ENCODE data around the gene NAV3. TPM values are rescaled to one million over a fixed set of nuclear protein-coding genes. Genes with fewer than 3 reads are reported as not detected.

The NAV3 gene
- total and polyA plus RNA-seq, 2 experiments from 2014 or later, result 4.0 to 12.0 TPM

DNA sequence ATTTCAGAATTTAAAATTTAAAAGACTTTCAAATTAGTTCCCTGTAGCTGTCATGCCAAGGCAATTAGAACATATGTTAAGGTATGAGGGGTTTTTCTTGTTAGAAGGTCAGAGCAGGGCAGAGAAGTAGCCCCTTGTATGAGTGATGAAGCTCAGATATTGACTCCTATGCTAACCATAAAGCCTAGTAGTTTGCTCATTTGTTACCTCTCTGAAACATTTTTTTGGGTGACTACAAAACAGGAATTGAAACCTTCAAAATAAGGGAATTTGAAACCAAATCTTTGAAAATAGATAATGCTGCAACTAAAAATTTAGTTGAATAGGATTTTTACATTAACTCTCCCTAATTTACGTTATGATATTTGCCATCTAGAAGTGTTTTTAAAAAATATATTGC lies 333.5 kb downstream of the NAV3 start (continued):
- TF ChIP-seq, protein P1, sequence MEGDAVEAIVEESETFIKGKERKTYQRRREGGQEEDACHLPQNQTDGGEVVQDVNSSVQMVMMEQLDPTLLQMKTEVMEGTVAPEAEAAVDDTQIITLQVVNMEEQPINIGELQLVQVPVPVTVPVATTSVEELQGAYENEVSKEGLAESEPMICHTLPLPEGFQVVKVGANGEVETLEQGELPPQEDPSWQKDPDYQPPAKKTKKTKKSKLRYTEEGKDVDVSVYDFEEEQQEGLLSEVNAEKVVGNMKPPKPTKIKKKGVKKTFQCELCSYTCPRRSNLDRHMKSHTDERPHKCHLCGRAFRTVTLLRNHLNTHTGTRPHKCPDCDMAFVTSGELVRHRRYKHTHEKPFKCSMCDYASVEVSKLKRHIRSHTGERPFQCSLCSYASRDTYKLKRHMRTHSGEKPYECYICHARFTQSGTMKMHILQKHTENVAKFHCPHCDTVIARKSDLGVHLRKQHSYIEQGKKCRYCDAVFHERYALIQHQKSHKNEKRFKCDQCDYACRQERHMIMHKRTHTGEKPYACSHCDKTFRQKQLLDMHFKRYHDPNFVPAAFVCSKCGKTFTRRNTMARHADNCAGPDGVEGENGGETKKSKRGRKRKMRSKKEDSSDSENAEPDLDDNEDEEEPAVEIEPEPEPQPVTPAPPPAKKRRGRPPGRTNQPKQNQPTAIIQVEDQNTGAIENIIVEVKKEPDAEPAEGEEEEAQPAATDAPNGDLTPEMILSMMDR (conservative IDR thresholded peaks at IDR 0.05; ENCODE audit: low read depth in 2 of 2), result no peak
- TF ChIP-seq EZH2 (IDR thresholded peaks at IDR 0.05; ENCODE audit: low read depth, unreplicated experiment) (no peak), CREB1 (CRISPR knock-in tag; IDR thresholded peaks at IDR 0.05; ENCODE audit: low read depth) (no peak), JUNB (IDR thresholded peaks at IDR 0.05; ENCODE audit: unreplicated experiment) (no peak), ZNF114 (CRISPR knock-in tag; IDR thresholded peaks at IDR 0.05) (no peak)
- TF ChIP-seq, protein P2, sequence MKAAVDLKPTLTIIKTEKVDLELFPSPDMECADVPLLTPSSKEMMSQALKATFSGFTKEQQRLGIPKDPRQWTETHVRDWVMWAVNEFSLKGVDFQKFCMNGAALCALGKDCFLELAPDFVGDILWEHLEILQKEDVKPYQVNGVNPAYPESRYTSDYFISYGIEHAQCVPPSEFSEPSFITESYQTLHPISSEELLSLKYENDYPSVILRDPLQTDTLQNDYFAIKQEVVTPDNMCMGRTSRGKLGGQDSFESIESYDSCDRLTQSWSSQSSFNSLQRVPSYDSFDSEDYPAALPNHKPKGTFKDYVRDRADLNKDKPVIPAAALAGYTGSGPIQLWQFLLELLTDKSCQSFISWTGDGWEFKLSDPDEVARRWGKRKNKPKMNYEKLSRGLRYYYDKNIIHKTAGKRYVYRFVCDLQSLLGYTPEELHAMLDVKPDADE (IDR thresholded peaks at IDR 0.05), result no peak
- TF ChIP-seq, protein P3, sequence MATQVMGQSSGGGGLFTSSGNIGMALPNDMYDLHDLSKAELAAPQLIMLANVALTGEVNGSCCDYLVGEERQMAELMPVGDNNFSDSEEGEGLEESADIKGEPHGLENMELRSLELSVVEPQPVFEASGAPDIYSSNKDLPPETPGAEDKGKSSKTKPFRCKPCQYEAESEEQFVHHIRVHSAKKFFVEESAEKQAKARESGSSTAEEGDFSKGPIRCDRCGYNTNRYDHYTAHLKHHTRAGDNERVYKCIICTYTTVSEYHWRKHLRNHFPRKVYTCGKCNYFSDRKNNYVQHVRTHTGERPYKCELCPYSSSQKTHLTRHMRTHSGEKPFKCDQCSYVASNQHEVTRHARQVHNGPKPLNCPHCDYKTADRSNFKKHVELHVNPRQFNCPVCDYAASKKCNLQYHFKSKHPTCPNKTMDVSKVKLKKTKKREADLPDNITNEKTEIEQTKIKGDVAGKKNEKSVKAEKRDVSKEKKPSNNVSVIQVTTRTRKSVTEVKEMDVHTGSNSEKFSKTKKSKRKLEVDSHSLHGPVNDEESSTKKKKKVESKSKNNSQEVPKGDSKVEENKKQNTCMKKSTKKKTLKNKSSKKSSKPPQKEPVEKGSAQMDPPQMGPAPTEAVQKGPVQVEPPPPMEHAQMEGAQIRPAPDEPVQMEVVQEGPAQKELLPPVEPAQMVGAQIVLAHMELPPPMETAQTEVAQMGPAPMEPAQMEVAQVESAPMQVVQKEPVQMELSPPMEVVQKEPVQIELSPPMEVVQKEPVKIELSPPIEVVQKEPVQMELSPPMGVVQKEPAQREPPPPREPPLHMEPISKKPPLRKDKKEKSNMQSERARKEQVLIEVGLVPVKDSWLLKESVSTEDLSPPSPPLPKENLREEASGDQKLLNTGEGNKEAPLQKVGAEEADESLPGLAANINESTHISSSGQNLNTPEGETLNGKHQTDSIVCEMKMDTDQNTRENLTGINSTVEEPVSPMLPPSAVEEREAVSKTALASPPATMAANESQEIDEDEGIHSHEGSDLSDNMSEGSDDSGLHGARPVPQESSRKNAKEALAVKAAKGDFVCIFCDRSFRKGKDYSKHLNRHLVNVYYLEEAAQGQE (IDR thresholded peaks at IDR 0.05; ENCODE audit: unreplicated experiment), result no peak

DNA sequence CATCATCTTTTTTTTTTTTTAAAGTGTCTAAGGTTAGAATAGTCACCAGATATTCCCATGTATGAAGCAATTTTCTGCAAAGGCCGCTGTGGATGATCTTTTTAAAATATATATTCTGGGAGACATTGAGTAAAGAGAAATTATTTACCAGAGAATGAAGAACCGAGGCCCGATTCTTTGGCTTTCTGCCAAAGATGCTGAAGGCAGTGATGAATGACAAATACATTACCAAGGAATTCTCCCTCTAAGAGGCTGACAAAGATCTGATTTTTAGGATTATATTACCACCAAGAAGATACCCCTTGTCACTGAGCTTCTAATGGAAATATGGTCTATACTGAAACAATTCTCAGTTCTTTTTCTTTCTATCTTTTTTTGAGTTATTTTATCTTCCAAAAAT lies 336.8 kb downstream of the NAV3 start:
- H3K27ac ChIP-seq (ENCODE audit: low read depth), result no peak overlapping the region
- no peaks in the 10 kb centered on the region for H4K20me1 ChIP-seq (replicated peaks; ENCODE audit: insufficient read depth)
- no peaks in the 10 kb centered on the region for H3K36me3 Mint-ChIP-seq (ENCODE audit: low read depth)
- H3K36me3 ChIP-seq (ENCODE audit: insufficient read depth), result no peaks in the 10 kb centered on the region
- no peak overlapping the region for H3K27ac Mint-ChIP-seq
- H3K79me2 ChIP-seq (replicated peaks; ENCODE audit: insufficient read depth), result no peaks in the 10 kb centered on the region
- no peaks in the 10 kb centered on the region for H3K4me1 Mint-ChIP-seq
- H3F3A ChIP-seq (replicated peaks; ENCODE audit: low read depth), result no peaks in the 10 kb centered on the region
- no peaks in the 10 kb centered on the region for H3K9me2 ChIP-seq (ENCODE audit: insufficient read depth)
- no peaks in the 10 kb centered on the region for H3K9me3 Mint-ChIP-seq
- no peaks in the 10 kb centered on the region for H3K27me3 ChIP-seq (ENCODE audit: insufficient read depth)
- no peaks in the 10 kb centered on the region for H3K4me1 ChIP-seq (ENCODE audit: insufficient read depth)
- H3K4me3 Mint-ChIP-seq, result no peak overlapping the region
- no peak overlapping the region for H2AFZ ChIP-seq
- no peaks in the 10 kb centered on the region for H3K27me3 Mint-ChIP-seq (ENCODE audit: insufficient read depth, low read depth, poor library complexity)
- H3K4me2 ChIP-seq, result no peak overlapping the region
- DNase-seq (ENCODE audit: low spot score) (no peak), ATAC-seq (no peak)
- H3K4me3 ChIP-seq, result no peak overlapping the region
- no peak for TF ChIP-seq POLR2AphosphoS5 (IDR thresholded peaks at IDR 0.05; ENCODE audit: low read depth)
- TF ChIP-seq, protein P1 (conservative IDR thresholded peaks at IDR 0.05; ENCODE audit: low read depth in 2 of 2), result no peak
- no peak for TF ChIP-seq STAT1 (IDR thresholded peaks at IDR 0.05; ENCODE audit: unreplicated experiment)
- no peak for TF ChIP-seq ZNF114 (CRISPR knock-in tag; IDR thresholded peaks at IDR 0.05)
- TF ChIP-seq, protein P3 (IDR thresholded peaks at IDR 0.05; ENCODE audit: unreplicated experiment), result no peak
